ENCODE results near the gene FAM131A.

The FAM131A gene

GRCh38 chr3:184308744-184309143, 28.7 kb upstream of the FAM131A start:
- no peaks in the 10 kb centered on the region for H3K4me1 ChIP-seq (ENCODE audit: insufficient read depth, insufficient read length)
- DNase-seq (ENCODE audit: low read depth, low spot score) = no peak
- no peaks in the 10 kb centered on the region for H3K9me3 ChIP-seq (ENCODE audit: insufficient read depth, low read length)
- no peak overlapping the region for H3K4me3 ChIP-seq (ENCODE audit: insufficient read length, low read depth)
- peaks cover 63% of the 10 kb centered on the region for H3K36me3 ChIP-seq (ENCODE audit: insufficient read depth, insufficient read length, low read length)
- no peak for TF ChIP-seq ZNF274 (IDR thresholded peaks at IDR 0.05; ENCODE audit: low read depth, low read length)
- H3K9ac ChIP-seq (ENCODE audit: insufficient read length, low read depth) = no peak overlapping the region
- no peaks in the 10 kb centered on the region for H3K27me3 ChIP-seq (ENCODE audit: insufficient read depth, insufficient read length)

- TF ChIP-seq SUZ12 (IDR thresholded peaks at IDR 0.05; ENCODE audit: extremely low read depth, insufficient read depth, insufficient read length) (no peak), YY1 (IDR thresholded peaks at IDR 0.05; ENCODE audit: insufficient read depth, insufficient read length) (no peak), ZNF274 (IDR thresholded peaks at IDR 0.05; ENCODE audit: low read depth, low read length) (no peak)
- H3K9me3 ChIP-seq (ENCODE audit: insufficient read depth, low read length) = no peaks in the 10 kb centered on the region
- no peak for DNase-seq (ENCODE audit: low read depth, low spot score)
Measured at GRCh38 chr3:184311633-184312032, 25.8 kb upstream of the FAM131A start.

GRCh38 chr3:184314363-184314699, 23.1 kb upstream of the FAM131A start, which contains the start of gene EIF4G1:
TSS of gene EIF4G1 (plus strand) at chr3:184314606. CDS start at chr3:184315797, 1,191 bp downstream.
- H3K9ac ChIP-seq (ENCODE audit: insufficient read length, low read depth) = peak within 1 kb of the TSS; percentile 97

More at GRCh38 chr3:184311633-184312032, 25.8 kb upstream of the FAM131A start:
- peaks cover 51% of the 10 kb centered on the region for H3K36me3 ChIP-seq (ENCODE audit: insufficient read depth, insufficient read length, low read length)
- no peak overlapping the region for H3K4me3 ChIP-seq (ENCODE audit: insufficient read length, low read depth)
- H3K9ac ChIP-seq (ENCODE audit: insufficient read length, low read depth) = no peak overlapping the region
- H3K4me1 ChIP-seq (ENCODE audit: insufficient read depth, insufficient read length) = peaks cover 6% of the 10 kb centered on the region
- no peaks in the 10 kb centered on the region for H3K27me3 ChIP-seq (ENCODE audit: insufficient read depth, insufficient read length)

GRCh38 chr3:184314700-184315542, 22.5 kb upstream of the FAM131A start:
- H3K36me3 ChIP-seq (ENCODE audit: insufficient read depth, insufficient read length, low read length) = peaks cover 53% of the 10 kb centered on the region
- H3K4me3 ChIP-seq (ENCODE audit: insufficient read length, low read depth) = peak overlapping the region; percentile 93
- no peaks in the 10 kb centered on the region for H3K9me3 ChIP-seq (ENCODE audit: insufficient read depth, low read length)
- H3K27me3 ChIP-seq (ENCODE audit: insufficient read depth, insufficient read length) = no peaks in the 10 kb centered on the region
- H3K9ac ChIP-seq (ENCODE audit: insufficient read length, low read depth) = peak overlapping the region; percentile 97
- H3K4me1 ChIP-seq (ENCODE audit: insufficient read depth, insufficient read length) = peaks cover 21% of the 10 kb centered on the region
- TF ChIP-seq SUZ12 (IDR thresholded peaks at IDR 0.05; ENCODE audit: extremely low read depth, insufficient read depth, insufficient read length) = no peak
- no peak for TF ChIP-seq YY1 (IDR thresholded peaks at IDR 0.05; ENCODE audit: insufficient read depth, insufficient read length)
- no peak for TF ChIP-seq ZNF274 (IDR thresholded peaks at IDR 0.05; ENCODE audit: low read depth, low read length)
- no peak for DNase-seq (ENCODE audit: low read depth, low spot score)

More at GRCh38 chr3:184314363-184314699, 23.1 kb upstream of the FAM131A start, which contains the start of gene EIF4G1:
- DNase-seq (ENCODE audit: low read depth, low spot score) = peak; percentile 91
- H3K36me3 ChIP-seq (ENCODE audit: insufficient read depth, insufficient read length, low read length) = peaks cover 50% of the 10 kb centered on the region
- H3K9me3 ChIP-seq (ENCODE audit: insufficient read depth, low read length) = no peaks in the 10 kb centered on the region
- H3K27me3 ChIP-seq (ENCODE audit: insufficient read depth, insufficient read length) = no peaks in the 10 kb centered on the region
- peak within 1 kb of the TSS; percentile 93 for H3K4me3 ChIP-seq (ENCODE audit: insufficient read length, low read depth)
- TF ChIP-seq YY1 (IDR thresholded peaks at IDR 0.05; ENCODE audit: insufficient read depth, insufficient read length) = no peak
- TF ChIP-seq ZNF274 (IDR thresholded peaks at IDR 0.05; ENCODE audit: low read depth, low read length) = no peak
- no peak for TF ChIP-seq SUZ12 (IDR thresholded peaks at IDR 0.05; ENCODE audit: extremely low read depth, insufficient read depth, insufficient read length)
- peaks cover 16% of the 10 kb centered on the region for H3K4me1 ChIP-seq (ENCODE audit: insufficient read depth, insufficient read length)

GRCh38 chr3:184315543-184315867, 21.9 kb upstream of the FAM131A start:
- Histone ChIP-seq H3K9ac (ENCODE audit: insufficient read length, low read depth) (peak overlapping the region; percentile 97), H3K4me1 (ENCODE audit: insufficient read depth, insufficient read length) (peaks cover 21% of the 10 kb centered on the region), H3K9me3 (ENCODE audit: insufficient read depth, low read length) (no peaks in the 10 kb centered on the region), H3K27me3 (ENCODE audit: insufficient read depth, insufficient read length) (no peaks in the 10 kb centered on the region), H3K36me3 (ENCODE audit: insufficient read depth, insufficient read length, low read length) (peaks cover 54% of the 10 kb centered on the region), H3K4me3 (ENCODE audit: insufficient read length, low read depth) (peak overlapping the region; percentile 93)
- no peak for TF ChIP-seq SUZ12 (IDR thresholded peaks at IDR 0.05; ENCODE audit: extremely low read depth, insufficient read depth, insufficient read length)
- TF ChIP-seq YY1 (IDR thresholded peaks at IDR 0.05; ENCODE audit: insufficient read depth, insufficient read length) = no peak
- TF ChIP-seq ZNF274 (IDR thresholded peaks at IDR 0.05; ENCODE audit: low read depth, low read length) = no peak
- DNase-seq (ENCODE audit: low read depth, low spot score) = no peak

GRCh38 chr3:184315871-184316661, 21.3 kb upstream of the FAM131A start:
- H3K27me3 ChIP-seq (ENCODE audit: insufficient read depth, insufficient read length) = no peaks in the 10 kb centered on the region
- H3K9me3 ChIP-seq (ENCODE audit: insufficient read depth, low read length) = no peaks in the 10 kb centered on the region
- H3K9ac ChIP-seq (ENCODE audit: insufficient read length, low read depth) = peak overlapping the region; percentile 97
- TF ChIP-seq ZNF274 (IDR thresholded peaks at IDR 0.05; ENCODE audit: low read depth, low read length) (no peak), YY1 (IDR thresholded peaks at IDR 0.05; ENCODE audit: insufficient read depth, insufficient read length) (no peak), SUZ12 (IDR thresholded peaks at IDR 0.05; ENCODE audit: extremely low read depth, insufficient read depth, insufficient read length) (no peak)
- peaks cover 21% of the 10 kb centered on the region for H3K4me1 ChIP-seq (ENCODE audit: insufficient read depth, insufficient read length)
- H3K4me3 ChIP-seq (ENCODE audit: insufficient read length, low read depth) = peak overlapping the region; percentile 93
- peaks cover 60% of the 10 kb centered on the region for H3K36me3 ChIP-seq (ENCODE audit: insufficient read depth, insufficient read length, low read length)
- DNase-seq (ENCODE audit: low read depth, low spot score) = no peak

GRCh38 chr3:184316792-184317191, 20.6 kb upstream of the FAM131A start:
- TF ChIP-seq SUZ12 (IDR thresholded peaks at IDR 0.05; ENCODE audit: extremely low read depth, insufficient read depth, insufficient read length) (no peak), YY1 (IDR thresholded peaks at IDR 0.05; ENCODE audit: insufficient read depth, insufficient read length) (no peak), ZNF274 (IDR thresholded peaks at IDR 0.05; ENCODE audit: low read depth, low read length) (no peak)
- Histone ChIP-seq H3K9ac (ENCODE audit: insufficient read length, low read depth) (peak overlapping the region; percentile 23), H3K27me3 (ENCODE audit: insufficient read depth, insufficient read length) (no peaks in the 10 kb centered on the region), H3K36me3 (ENCODE audit: insufficient read depth, insufficient read length, low read length) (peaks cover 67% of the 10 kb centered on the region), H3K9me3 (ENCODE audit: insufficient read depth, low read length) (no peaks in the 10 kb centered on the region), H3K4me3 (ENCODE audit: insufficient read length, low read depth) (peak overlapping the region; percentile 2), H3K4me1 (ENCODE audit: insufficient read depth, insufficient read length) (peaks cover 21% of the 10 kb centered on the region)
- no peak for DNase-seq (ENCODE audit: low read depth, low spot score)

Measured in NT2/D1 (cell line).